Nephron progenitor cell (in vitro differentiated cells): Measurements from ENCODE around the gene PSENEN.

Source experiments
- DNase-seq: peaks from one replicate; pipeline ENCODE4 v3.0.0; 2021
- H3K27ac Mint-ChIP-seq: 2 replicates; pipeline ENCODE4 v1.8.0; 2021; ENCODE audit warnings: mild to moderate bottlenecking, moderate library complexity, mixed read lengths
- H3K27me3 Mint-ChIP-seq: 2 replicates; pipeline ENCODE4 v1.8.0; 2021; ENCODE audit warnings: mild to moderate bottlenecking, low read depth, mixed read lengths; ENCODE audit not compliant: poor library complexity
- H3K36me3 Mint-ChIP-seq: 2 replicates; pipeline ENCODE4 v1.8.0; 2021; ENCODE audit warnings: low read depth, mixed read lengths
- H3K4me1 Mint-ChIP-seq: 2 replicates; pipeline ENCODE4 v1.8.0; 2021; ENCODE audit warnings: mixed read lengths
- H3K4me3 Mint-ChIP-seq: 2 replicates; pipeline ENCODE4 v1.8.0; 2021; ENCODE audit warnings: mild to moderate bottlenecking, moderate library complexity, mixed read lengths
- H3K9me3 Mint-ChIP-seq: 2 replicates; pipeline ENCODE4 v1.8.0; 2021; ENCODE audit warnings: mild to moderate bottlenecking, moderate library complexity, mixed read lengths
- CTCF ChIP-seq: fragments of 200-600 bp; sonication (generic); IDR thresholded peaks from 2 replicates; pipeline ENCODE4 v1.5.0; 2021; ENCODE audit warnings: antibody characterized with exemption

Gene PSENEN

DNA sequence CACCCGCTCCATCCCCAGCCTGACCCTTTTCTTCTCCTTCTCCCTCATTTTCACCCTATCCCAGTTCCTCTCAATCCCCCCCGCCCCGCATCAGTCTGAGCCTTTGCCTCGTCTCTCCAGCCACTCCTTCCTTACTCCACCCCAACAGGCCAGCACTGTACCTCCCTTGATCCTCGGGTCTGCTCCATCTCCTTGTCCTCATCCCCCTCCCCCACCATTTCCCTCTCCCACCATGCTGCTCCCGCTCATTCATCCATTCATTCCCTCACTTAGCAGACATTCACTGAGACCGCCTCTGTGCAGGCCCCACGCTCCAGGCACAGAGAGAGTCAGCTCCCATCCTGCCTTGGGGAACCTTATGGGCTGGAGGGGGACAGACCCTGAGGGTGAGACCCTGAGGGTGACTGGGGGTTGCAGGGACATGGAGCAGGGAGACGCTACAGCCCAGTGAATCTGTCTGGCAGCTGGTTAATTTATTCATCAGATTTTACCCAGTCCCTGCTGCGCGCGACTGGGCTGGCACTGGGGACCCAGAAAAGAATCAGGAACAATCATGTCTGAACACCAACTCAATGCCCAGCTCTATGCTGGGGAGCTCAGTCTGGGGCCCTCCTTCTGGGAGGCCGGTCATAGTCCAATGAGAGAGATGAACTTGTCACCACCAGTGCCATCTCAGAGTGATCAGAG lies 30.8 kb downstream of the PSENEN start:
- TF ChIP-seq CTCF = no peak
- DNase-seq = no peak
- Mint-ChIP-seq H3K27ac (no peak overlapping the region), H3K4me1 (peaks cover 33% of the 10 kb centered on the region), H3K36me3 (peaks cover 6% of the 10 kb centered on the region), H3K4me3 (peak overlapping the region; percentile 89), H3K27me3 (peaks cover 10% of the 10 kb centered on the region), H3K9me3 (no peaks in the 10 kb centered on the region)

- H3K27me3 Mint-ChIP-seq = peaks cover 10% of the 10 kb centered on the region
- H3K36me3 Mint-ChIP-seq = peaks cover 12% of the 10 kb centered on the region
- no peak for DNase-seq
- peak overlapping the region; percentile 24 for H3K27ac Mint-ChIP-seq
- peak overlapping the region; percentile 89 for H3K4me3 Mint-ChIP-seq
- H3K4me1 Mint-ChIP-seq = peaks cover 33% of the 10 kb centered on the region
- H3K9me3 Mint-ChIP-seq = no peaks in the 10 kb centered on the region
- TF ChIP-seq CTCF = no peak
These were observed 31.8 kb downstream of the PSENEN start for GRCh38 chr19:35777086-35777841.

DNA sequence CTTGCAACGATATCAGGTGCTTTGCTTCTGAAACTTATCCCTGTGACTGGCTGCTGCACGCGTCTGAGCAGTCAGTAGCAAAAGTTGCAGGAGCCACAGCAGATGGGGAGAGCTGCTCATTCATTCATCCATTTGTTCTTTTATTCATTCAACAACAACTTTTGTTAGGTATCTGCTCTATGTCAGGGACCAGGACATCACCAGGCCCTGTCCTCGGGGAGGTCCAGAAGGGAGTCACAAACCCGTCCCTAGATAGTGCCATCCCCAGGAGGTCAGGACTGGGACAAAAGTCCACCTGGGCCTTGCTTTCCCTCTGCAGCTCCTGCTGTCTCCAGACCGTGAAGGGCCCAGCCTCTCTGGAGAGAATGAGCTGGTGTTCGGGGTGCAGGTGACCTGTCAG lies 32.5 kb downstream of the PSENEN start:
- no peak for TF ChIP-seq CTCF
- no peaks in the 10 kb centered on the region for H3K9me3 Mint-ChIP-seq
- H3K27me3 Mint-ChIP-seq = peaks cover 10% of the 10 kb centered on the region
- H3K4me1 Mint-ChIP-seq = peaks cover 36% of the 10 kb centered on the region
- H3K27ac Mint-ChIP-seq = no peak overlapping the region
- DNase-seq = no peak
- H3K4me3 Mint-ChIP-seq = peak overlapping the region; percentile 89
- peaks cover 19% of the 10 kb centered on the region for H3K36me3 Mint-ChIP-seq

DNA sequence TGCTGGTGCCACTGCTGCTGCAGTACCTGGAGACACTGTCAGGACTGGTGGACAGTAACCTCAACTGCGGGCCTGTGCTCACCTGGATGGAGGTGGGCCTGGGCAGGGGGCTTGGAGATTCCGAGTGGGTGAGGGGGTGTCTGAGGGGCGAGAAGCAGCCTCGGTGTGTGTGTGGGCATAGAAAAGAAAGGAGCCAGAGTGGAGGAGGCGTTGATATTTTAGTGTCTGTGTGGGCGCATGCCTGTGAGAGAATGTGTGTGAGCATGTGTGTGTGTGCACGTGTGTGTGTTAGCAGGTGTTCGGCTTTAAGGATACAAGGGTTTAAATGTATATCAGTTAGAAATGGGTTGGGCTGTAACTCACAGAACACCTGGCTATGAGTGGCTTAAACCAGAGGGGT lies 33.6 kb downstream of the PSENEN start:
- Mint-ChIP-seq H3K36me3 (peaks cover 24% of the 10 kb centered on the region), H3K4me3 (no peak overlapping the region), H3K9me3 (no peaks in the 10 kb centered on the region), H3K27ac (no peak overlapping the region), H3K27me3 (peaks cover 18% of the 10 kb centered on the region), H3K4me1 (peaks cover 46% of the 10 kb centered on the region)
- no peak for DNase-seq
- no peak for TF ChIP-seq CTCF

GRCh38 chr19:35780058-35780457 lies 34.6 kb downstream of the PSENEN start:
- Mint-ChIP-seq H3K36me3 (peaks cover 24% of the 10 kb centered on the region), H3K27me3 (peaks cover 18% of the 10 kb centered on the region), H3K4me3 (no peak overlapping the region), H3K9me3 (no peaks in the 10 kb centered on the region), H3K4me1 (peaks cover 36% of the 10 kb centered on the region), H3K27ac (no peak overlapping the region)
- no peak for TF ChIP-seq CTCF
- DNase-seq = no peak
